ENCODE results near the gene TRRAP. TPM values are rescaled to one million over a fixed set of nuclear protein-coding genes. Genes with fewer than 3 reads are reported as not detected.

Gene TRRAP
- total and polyA plus RNA-seq, 4 donors = 4.3 to 22.7 (median 10.1) TPM

DNA sequence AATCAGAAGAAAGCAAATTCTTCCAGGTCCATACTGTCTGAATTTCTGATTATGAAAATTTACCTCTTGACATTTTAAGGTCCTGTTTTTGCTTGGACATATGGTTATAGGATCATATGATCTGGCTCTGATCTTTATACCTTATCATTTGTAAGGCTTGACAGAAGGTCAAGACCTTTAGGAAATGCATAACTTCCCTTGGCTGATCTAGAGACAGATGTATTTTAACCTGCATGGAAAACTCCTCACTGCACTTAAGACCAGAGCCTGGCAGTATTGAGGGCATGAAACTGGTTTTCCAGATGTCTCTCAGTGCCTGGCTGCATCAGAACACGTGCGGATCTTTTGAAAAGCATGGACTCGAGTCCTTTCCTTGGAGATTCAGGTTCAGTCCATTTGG lies 55.9 kb downstream of the TRRAP start:
- no peak overlapping the region for H3K27ac ChIP-seq (ENCODE audit: low read depth in 1 of 2, low read length in 2 of 2)
- no peak overlapping the region for H3K4me3 ChIP-seq (ENCODE audit: low read depth in 1 of 3, low read length in 3 of 3)
- TF ChIP-seq HNF4G (IDR thresholded peaks at IDR 0.05) (no peak), HNF4A (conservative IDR thresholded peaks at IDR 0.05) (no peak), FOXA1 (IDR thresholded peaks at IDR 0.05) (no peak), FOXA2 (IDR thresholded peaks at IDR 0.05) (no peak), RXRA (IDR thresholded peaks at IDR 0.05) (no peak), RAD21 (IDR thresholded peaks at IDR 0.05) (no peak), NR2F2 (IDR thresholded peaks at IDR 0.05) (no peak), JUND (IDR thresholded peaks at IDR 0.05) (no peak), GABPA (IDR thresholded peaks at IDR 0.05 in 1 of 2, conservative IDR thresholded peaks at IDR 0.05 in 1 of 2) (no peak), CTCF (IDR thresholded peaks at IDR 0.05; ENCODE audit: low read depth, low read length, missing input control) (no peak), YY1 (IDR thresholded peaks at IDR 0.05) (no peak), TAF1 (conservative IDR thresholded peaks at IDR 0.05) (no peak), REST (IDR thresholded peaks at IDR 0.05) (no peak)
- TF ChIP-seq, protein P1, sequence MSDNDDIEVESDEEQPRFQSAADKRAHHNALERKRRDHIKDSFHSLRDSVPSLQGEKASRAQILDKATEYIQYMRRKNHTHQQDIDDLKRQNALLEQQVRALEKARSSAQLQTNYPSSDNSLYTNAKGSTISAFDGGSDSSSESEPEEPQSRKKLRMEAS (IDR thresholded peaks at IDR 0.05) = no peak
- TF ChIP-seq, protein P2, sequence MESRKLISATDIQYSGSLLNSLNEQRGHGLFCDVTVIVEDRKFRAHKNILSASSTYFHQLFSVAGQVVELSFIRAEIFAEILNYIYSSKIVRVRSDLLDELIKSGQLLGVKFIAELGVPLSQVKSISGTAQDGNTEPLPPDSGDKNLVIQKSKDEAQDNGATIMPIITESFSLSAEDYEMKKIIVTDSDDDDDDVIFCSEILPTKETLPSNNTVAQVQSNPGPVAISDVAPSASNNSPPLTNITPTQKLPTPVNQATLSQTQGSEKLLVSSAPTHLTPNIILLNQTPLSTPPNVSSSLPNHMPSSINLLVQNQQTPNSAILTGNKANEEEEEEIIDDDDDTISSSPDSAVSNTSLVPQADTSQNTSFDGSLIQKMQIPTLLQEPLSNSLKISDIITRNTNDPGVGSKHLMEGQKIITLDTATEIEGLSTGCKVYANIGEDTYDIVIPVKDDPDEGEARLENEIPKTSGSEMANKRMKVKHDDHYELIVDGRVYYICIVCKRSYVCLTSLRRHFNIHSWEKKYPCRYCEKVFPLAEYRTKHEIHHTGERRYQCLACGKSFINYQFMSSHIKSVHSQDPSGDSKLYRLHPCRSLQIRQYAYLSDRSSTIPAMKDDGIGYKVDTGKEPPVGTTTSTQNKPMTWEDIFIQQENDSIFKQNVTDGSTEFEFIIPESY (IDR thresholded peaks at IDR 0.05) = no peak
- peaks cover 22 to 89% (median 65%) of the 10 kb centered on the region in 4 donors for H3K36me3 ChIP-seq (ENCODE audit: control insufficient read depth in 4 of 4, insufficient read depth in 3 of 4, low read depth in 1 of 4, low read length in 3 of 4)
- 100% methylated on average over 3 of the region's 3 CpGs for WGBS
- H3K9ac ChIP-seq (ENCODE audit: low read depth in 1 of 2, low read length in 2 of 2) = no peak overlapping the region
- no peak for DNase-seq (ENCODE audit: low spot score)
- no peaks in the 10 kb centered on the region for H3K27me3 ChIP-seq (ENCODE audit: control insufficient read depth in 4 of 4, insufficient read depth in 4 of 4, low read length in 3 of 4)
- no peaks in the 10 kb centered on the region for H3K9me3 ChIP-seq (ENCODE audit: control insufficient read depth in 4 of 4, low read length in 3 of 4)
- H3K4me1 ChIP-seq (ENCODE audit: control insufficient read depth in 4 of 4, insufficient read depth in 4 of 4, low read length in 3 of 4) = no peaks in the 10 kb centered on the region

DNA sequence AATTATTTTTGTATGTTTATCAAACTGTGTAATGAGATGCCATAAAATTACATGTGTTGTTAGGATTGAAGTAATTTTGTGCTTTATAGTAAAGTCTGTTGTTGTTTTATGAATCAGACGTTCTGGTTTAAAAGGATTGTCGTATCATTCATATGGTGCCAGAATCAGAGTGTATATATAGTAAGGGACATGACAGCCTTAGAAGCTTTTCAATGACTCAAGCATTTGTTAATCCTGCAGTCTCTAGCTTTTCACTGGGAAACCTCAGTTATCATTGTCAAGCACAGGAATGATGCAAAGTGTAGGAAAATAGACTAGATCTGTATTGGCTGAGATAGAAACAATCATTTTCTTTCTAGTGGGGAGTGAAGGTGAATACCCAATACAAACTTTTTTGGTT lies 57.5 kb downstream of the TRRAP start:
- WGBS = 89% methylated on average over 2 of the region's 2 CpGs
- TF ChIP-seq ATF3 (IDR thresholded peaks at IDR 0.05) (no peak), GABPA (IDR thresholded peaks at IDR 0.05 in 1 of 2, conservative IDR thresholded peaks at IDR 0.05 in 1 of 2) (no peak), RAD21 (IDR thresholded peaks at IDR 0.05) (no peak), EGR1 (IDR thresholded peaks at IDR 0.05; ENCODE audit: low read depth in 2 of 2) (no peak), CTCF (IDR thresholded peaks at IDR 0.05; ENCODE audit: low read depth, low read length, missing input control) (no peak), HNF4G (IDR thresholded peaks at IDR 0.05) (no peak), FOXA1 (IDR thresholded peaks at IDR 0.05) (no peak), HNF4A (conservative IDR thresholded peaks at IDR 0.05) (no peak), YY1 (IDR thresholded peaks at IDR 0.05) (no peak), TAF1 (conservative IDR thresholded peaks at IDR 0.05) (no peak), FOXA2 (IDR thresholded peaks at IDR 0.05) (no peak), SP1 (IDR thresholded peaks at IDR 0.05) (no peak), RXRA (IDR thresholded peaks at IDR 0.05) (no peak)
- TF ChIP-seq, protein P1 (IDR thresholded peaks at IDR 0.05) = no peak

More for the DNA sequence above, 57.5 kb downstream of the TRRAP start:
- no peak for DNase-seq (ENCODE audit: low spot score)
- Histone ChIP-seq H3K9me3 (ENCODE audit: control insufficient read depth in 4 of 4, low read length in 3 of 4) (no peaks in the 10 kb centered on the region), H3K9ac (ENCODE audit: low read depth in 1 of 2, low read length in 2 of 2) (no peak overlapping the region), H3K36me3 (ENCODE audit: control insufficient read depth in 4 of 4, insufficient read depth in 3 of 4, low read depth in 1 of 4, low read length in 3 of 4) (peaks cover 14 to 89% (median 63%) of the 10 kb centered on the region in 4 donors), H3K4me1 (ENCODE audit: control insufficient read depth in 4 of 4, insufficient read depth in 4 of 4, low read length in 3 of 4) (no peaks in the 10 kb centered on the region), H3K4me3 (ENCODE audit: low read depth in 1 of 3, low read length in 3 of 3) (no peak overlapping the region), H3K27ac (ENCODE audit: low read depth in 1 of 2, low read length in 2 of 2) (no peak overlapping the region), H3K27me3 (ENCODE audit: control insufficient read depth in 4 of 4, insufficient read depth in 4 of 4, low read length in 3 of 4) (no peaks in the 10 kb centered on the region)
